A549 (cell line): Measurements from ENCODE around the gene SLC39A11. TPM values are rescaled to one million over a fixed set of nuclear protein-coding genes. Genes with fewer than 3 reads are reported as not detected.

Experiments used
- ATAC-seq, 2 experiments: fragments of 200-7000 bp in 1 of 2; fragments of >200 bp in 1 of 2; cut with Nextera tagmentation in 1 of 2; cut with Tn5 transposase in 1 of 2; 3 replicates each; pipeline versions ENCODE4 v1.8.0 to v1.9.1; 2018 to 2020; ENCODE audit warnings: mild to moderate bottlenecking in 1 of 2, moderate library complexity in 1 of 2
- CTCF ChIA-PET: fragments of 300-600 bp; sonication (Branson Sonifier 250); formaldehyde crosslinking; extraction: SDS; loops from one replicate; lab custom pipeline; 2021; ENCODE audit warnings: antibody characterized with exemption, inconsistent platforms; lab: Yijun Ruan, JAX
- POLR2A ChIA-PET: fragments of 350-600 bp; formaldehyde crosslinking; extraction: SDS; loops from one replicate; lab custom pipeline; 2021; ENCODE audit warnings: antibody characterized with exemption, inconsistent platforms; lab: Yijun Ruan, JAX
- DNase-seq, 2 experiments: peaks; one replicate each; pipeline versions ENCODE4 v3.0.0 to v3.0.0-alpha.2; 2011 to 2016; ENCODE audit warnings: low read depth in 1 of 2, low spot score in 1 of 2
- FAIRE-seq: peaks from 2 replicates; lab custom pipeline; 2011; peaks lifted over from hg19 to GRCh38; lab: Jason Lieb, UNC
- H3K27ac ChIP-seq, 2 experiments: fragments of >200 bp; sonication (Bioruptor Twin); formaldehyde crosslinking; 3 replicates each; pipeline ENCODE4 v1.5.1; 2016 to 2017
- H3K4me1 ChIP-seq: fragments of >200 bp; sonication (Bioruptor Twin); formaldehyde crosslinking; 3 replicates; pipeline ENCODE4 v1.6.1; 2016
- H3K4me2 ChIP-seq: fragments of >200 bp; sonication (Bioruptor Twin); formaldehyde crosslinking; 3 replicates; pipeline ENCODE4 v1.6.1; 2016
- H3K4me3 ChIP-seq: fragments of >200 bp; sonication (Bioruptor Twin); formaldehyde crosslinking; 3 replicates; pipeline ENCODE4 v1.5.1; 2016
- H3K9me3 ChIP-seq: fragments of >200 bp; sonication (Bioruptor Twin); formaldehyde crosslinking; 3 replicates; pipeline ENCODE4 v1.6.1; 2016
- HOXA7 ChIP-seq: fragments of 250-450 bp; sonication (Bioruptor Pico); IDR thresholded peaks from 2 replicates; pipeline ENCODE4 v1.5.0; 2020; ENCODE audit warnings: mild to moderate bottlenecking, moderate library complexity
- KDM1A ChIP-seq: fragments of 200-600 bp; sonication (generic); IDR thresholded peaks from 2 replicates; pipeline ENCODE4 v1.6.1; 2016; ENCODE audit warnings: low read depth, mild to moderate bottlenecking
- MAFK ChIP-seq: fragments of 450-650 bp; IDR thresholded peaks from 2 replicates; pipeline ENCODE4 v1.6.1; 2014; ENCODE audit not compliant: partially characterized antibody
- NFE2L2 ChIP-seq: fragments of 150-350 bp; conservative IDR thresholded peaks from 2 replicates; pipeline ENCODE4 v1.6.1; 2014; ENCODE audit warnings: low read length
- POLR2AphosphoS2 ChIP-seq: conservative IDR thresholded peaks from 2 replicates; pipeline ENCODE4 v1.6.1; 2012; ENCODE audit warnings: low read length, improper control_type of control experiment, inconsistent platforms
- RARB ChIP-seq: fragments of 250-450 bp; sonication (Bioruptor Pico); IDR thresholded peaks from 2 replicates; pipeline ENCODE4 v1.8.0; 2021; ENCODE audit warnings: mild to moderate bottlenecking, moderate library complexity
- RFX5 ChIP-seq: fragments of 450-650 bp; IDR thresholded peaks from 2 replicates; pipeline ENCODE4 v1.7.1; 2014; ENCODE audit warnings: antibody characterized with exemption, mild to moderate bottlenecking, moderate library complexity
- SREBF2 ChIP-seq: fragments of 450-650 bp; IDR thresholded peaks from 2 replicates; pipeline ENCODE4 v1.6.1; 2014; ENCODE audit warnings: mild to moderate bottlenecking, moderate library complexity
- ZC3H11A ChIP-seq: fragments of 450-650 bp; IDR thresholded peaks from 2 replicates; pipeline ENCODE4 v1.6.1; 2014; ENCODE audit warnings: antibody characterized with exemption, mild to moderate bottlenecking
- ZFP36 ChIP-seq: fragments of 450-650 bp; IDR thresholded peaks from 2 replicates; pipeline ENCODE4 v1.6.1; 2014; ENCODE audit warnings: borderline replicate concordance; ENCODE audit not compliant: partially characterized antibody
- WGBS: methylation state at CpG from one replicate; pipeline ENCODE4 v1.1.6; 2017; ENCODE audit errors: missing lambda C conversion rate; 5-methylcytosine and 5-hydroxymethylcytosine counted together
- polyA plus RNA-seq, 4 experiments: library from polyadenylated mRNA; depleted of rRNA in 3 of 4; stranded (reverse); fragments of >200 nt; fragmentation: RNase III in 1 of 4; extraction: RNeasy Plus Mini Kit Qiagen cat#74134 plus additional on column Dnase treatment in 1 of 4; gene quantifications; 2 replicates in 3 of 4; 3 replicates in 1 of 4; pipeline ENCODE4 v1.2.3, GENCODE V29; 2011 to 2017
- TF ChIP-seq, protein P1 (sequence below): IDR thresholded peaks from 2 replicates; pipeline ENCODE4 v1.6.1; 2012
- TF ChIP-seq, protein P2 (sequence below): fragments of 150-350 bp; IDR thresholded peaks from 2 replicates; pipeline ENCODE4 v1.6.1; 2014; ENCODE audit warnings: low read depth, mild to moderate bottlenecking, low read length
- TF ChIP-seq, protein P3 (sequence below): fragments of >200 bp; sonication (Bioruptor Twin); formaldehyde crosslinking; IDR thresholded peaks from 3 replicates; pipeline ENCODE4 v1.5.1; 2016
- TF ChIP-seq, protein P4 (sequence below): fragments of 450-650 bp; IDR thresholded peaks from 2 replicates; pipeline ENCODE4 v1.6.1; 2014; ENCODE audit warnings: antibody characterized with exemption
- TF ChIP-seq, protein P5 (sequence below): fragments of 200-600 bp; sonication (generic); IDR thresholded peaks from 2 replicates; pipeline ENCODE4 v1.6.1; 2016; ENCODE audit warnings: antibody characterized with exemption, mild to moderate bottlenecking, moderate library complexity

SLC39A11 gene
- polyA plus RNA-seq, 2 of the 4 experiments (the other 2 are of a cell fraction): 18.4 to 25.2 TPM

DNA sequence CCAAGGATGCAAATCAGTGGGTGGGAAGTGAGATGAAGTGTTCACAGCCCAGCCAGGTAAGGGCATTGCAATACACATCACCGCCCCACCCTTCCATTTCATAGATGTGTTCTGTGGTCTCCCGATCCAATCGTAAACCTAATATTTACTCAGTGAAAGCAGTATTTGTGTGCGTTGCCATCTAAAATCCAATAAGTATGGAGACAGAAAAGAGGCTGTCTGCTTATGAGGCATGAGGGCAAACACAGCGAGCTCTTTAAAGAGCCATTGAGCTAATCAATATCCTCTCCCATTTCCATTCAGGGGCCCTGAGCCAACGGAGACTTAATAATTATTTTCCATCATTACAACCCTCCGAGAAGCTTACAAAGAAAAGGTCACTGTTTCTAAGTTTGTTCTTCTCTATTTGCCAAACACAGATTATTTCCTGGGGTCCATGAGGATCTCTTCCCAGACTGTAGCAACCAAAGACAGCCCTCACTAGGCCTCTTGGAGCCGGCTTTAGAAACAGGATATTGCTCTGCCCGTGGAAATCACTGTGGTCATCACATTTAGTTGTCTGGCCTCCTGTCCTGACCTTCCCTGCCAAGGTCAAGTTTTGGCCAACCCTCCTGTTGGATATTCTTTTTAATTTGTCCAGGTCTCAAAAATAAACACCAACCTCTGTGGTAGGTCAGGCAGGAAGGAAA, 120.1 kb downstream of the SLC39A11 start:
- Histone ChIP-seq H3K27ac (no peak overlapping the region), H3K4me1 (peaks cover 25% of the 10 kb centered on the region), H3K9me3 (peaks cover 4% of the 10 kb centered on the region; the same call in 1 of the 3 replicates), H3K4me2 (no peak overlapping the region), H3K4me3 (no peak overlapping the region)
- no peak for ATAC-seq
- ChIA-PET POLR2A (no interaction called here), CTCF (interaction anchor here (1.0 to 4.2 kb wide), 3 partner anchors 13 to 184 kb away, joined by 3 to 21 read pairs (median 6); no protein-coding TSS in a partner anchor)
- FAIRE-seq: no peak
- DNase-seq: no peak
- TF ChIP-seq KDM1A: no peak
- TF ChIP-seq MAFK: peak; percentile 29
- no peak for TF ChIP-seq RARB
- no peak for TF ChIP-seq NFE2L2
- WGBS: 88% methylated on average over 9 of the region's 9 CpGs

DNA sequence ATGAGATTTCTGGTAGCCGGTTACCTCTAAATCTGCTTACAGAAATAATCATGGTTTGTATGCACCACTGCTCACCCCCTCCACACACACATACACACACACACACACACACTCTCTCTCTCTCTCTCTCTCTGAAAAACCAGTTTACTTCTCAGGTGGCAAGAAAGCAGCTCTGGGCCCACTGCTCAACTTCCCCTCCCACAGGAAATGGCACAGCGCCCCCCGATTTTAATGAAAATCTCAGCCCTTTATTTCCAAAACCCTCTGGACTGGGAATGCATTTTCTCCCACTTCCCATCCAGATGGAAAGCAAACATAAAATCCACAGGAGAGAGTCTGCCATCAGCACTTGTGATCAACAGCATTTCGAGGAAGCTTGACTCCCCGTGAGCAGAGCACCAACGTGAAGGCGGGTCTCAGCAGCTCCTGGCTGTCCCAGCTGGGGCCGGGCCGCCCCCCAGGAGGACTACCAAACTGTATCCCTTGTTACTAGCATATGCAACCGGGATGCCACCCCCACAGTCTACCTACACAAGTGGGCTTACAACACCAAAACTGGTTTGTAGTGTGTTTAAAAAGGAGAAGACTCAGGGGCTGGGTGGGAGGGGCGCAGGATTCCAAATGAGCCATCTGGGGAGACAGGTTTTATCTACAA, 121.1 kb downstream of the SLC39A11 start:
- TF ChIP-seq, protein P1, sequence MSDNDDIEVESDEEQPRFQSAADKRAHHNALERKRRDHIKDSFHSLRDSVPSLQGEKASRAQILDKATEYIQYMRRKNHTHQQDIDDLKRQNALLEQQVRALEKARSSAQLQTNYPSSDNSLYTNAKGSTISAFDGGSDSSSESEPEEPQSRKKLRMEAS: no peak
- TF ChIP-seq HOXA7 (CRISPR knock-in tag) (no peak), RFX5 (no peak), POLR2AphosphoS2 (no peak), ZFP36 (no peak), SREBF2 (no peak), ZC3H11A (no peak)
- TF ChIP-seq, protein P2, sequence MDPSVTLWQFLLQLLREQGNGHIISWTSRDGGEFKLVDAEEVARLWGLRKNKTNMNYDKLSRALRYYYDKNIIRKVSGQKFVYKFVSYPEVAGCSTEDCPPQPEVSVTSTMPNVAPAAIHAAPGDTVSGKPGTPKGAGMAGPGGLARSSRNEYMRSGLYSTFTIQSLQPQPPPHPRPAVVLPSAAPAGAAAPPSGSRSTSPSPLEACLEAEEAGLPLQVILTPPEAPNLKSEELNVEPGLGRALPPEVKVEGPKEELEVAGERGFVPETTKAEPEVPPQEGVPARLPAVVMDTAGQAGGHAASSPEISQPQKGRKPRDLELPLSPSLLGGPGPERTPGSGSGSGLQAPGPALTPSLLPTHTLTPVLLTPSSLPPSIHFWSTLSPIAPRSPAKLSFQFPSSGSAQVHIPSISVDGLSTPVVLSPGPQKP: no peak
- TF ChIP-seq, protein P3, sequence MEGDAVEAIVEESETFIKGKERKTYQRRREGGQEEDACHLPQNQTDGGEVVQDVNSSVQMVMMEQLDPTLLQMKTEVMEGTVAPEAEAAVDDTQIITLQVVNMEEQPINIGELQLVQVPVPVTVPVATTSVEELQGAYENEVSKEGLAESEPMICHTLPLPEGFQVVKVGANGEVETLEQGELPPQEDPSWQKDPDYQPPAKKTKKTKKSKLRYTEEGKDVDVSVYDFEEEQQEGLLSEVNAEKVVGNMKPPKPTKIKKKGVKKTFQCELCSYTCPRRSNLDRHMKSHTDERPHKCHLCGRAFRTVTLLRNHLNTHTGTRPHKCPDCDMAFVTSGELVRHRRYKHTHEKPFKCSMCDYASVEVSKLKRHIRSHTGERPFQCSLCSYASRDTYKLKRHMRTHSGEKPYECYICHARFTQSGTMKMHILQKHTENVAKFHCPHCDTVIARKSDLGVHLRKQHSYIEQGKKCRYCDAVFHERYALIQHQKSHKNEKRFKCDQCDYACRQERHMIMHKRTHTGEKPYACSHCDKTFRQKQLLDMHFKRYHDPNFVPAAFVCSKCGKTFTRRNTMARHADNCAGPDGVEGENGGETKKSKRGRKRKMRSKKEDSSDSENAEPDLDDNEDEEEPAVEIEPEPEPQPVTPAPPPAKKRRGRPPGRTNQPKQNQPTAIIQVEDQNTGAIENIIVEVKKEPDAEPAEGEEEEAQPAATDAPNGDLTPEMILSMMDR: no peak
- TF ChIP-seq, protein P4, sequence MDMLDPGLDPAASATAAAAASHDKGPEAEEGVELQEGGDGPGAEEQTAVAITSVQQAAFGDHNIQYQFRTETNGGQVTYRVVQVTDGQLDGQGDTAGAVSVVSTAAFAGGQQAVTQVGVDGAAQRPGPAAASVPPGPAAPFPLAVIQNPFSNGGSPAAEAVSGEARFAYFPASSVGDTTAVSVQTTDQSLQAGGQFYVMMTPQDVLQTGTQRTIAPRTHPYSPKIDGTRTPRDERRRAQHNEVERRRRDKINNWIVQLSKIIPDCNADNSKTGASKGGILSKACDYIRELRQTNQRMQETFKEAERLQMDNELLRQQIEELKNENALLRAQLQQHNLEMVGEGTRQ: no peak
- TF ChIP-seq, protein P5, sequence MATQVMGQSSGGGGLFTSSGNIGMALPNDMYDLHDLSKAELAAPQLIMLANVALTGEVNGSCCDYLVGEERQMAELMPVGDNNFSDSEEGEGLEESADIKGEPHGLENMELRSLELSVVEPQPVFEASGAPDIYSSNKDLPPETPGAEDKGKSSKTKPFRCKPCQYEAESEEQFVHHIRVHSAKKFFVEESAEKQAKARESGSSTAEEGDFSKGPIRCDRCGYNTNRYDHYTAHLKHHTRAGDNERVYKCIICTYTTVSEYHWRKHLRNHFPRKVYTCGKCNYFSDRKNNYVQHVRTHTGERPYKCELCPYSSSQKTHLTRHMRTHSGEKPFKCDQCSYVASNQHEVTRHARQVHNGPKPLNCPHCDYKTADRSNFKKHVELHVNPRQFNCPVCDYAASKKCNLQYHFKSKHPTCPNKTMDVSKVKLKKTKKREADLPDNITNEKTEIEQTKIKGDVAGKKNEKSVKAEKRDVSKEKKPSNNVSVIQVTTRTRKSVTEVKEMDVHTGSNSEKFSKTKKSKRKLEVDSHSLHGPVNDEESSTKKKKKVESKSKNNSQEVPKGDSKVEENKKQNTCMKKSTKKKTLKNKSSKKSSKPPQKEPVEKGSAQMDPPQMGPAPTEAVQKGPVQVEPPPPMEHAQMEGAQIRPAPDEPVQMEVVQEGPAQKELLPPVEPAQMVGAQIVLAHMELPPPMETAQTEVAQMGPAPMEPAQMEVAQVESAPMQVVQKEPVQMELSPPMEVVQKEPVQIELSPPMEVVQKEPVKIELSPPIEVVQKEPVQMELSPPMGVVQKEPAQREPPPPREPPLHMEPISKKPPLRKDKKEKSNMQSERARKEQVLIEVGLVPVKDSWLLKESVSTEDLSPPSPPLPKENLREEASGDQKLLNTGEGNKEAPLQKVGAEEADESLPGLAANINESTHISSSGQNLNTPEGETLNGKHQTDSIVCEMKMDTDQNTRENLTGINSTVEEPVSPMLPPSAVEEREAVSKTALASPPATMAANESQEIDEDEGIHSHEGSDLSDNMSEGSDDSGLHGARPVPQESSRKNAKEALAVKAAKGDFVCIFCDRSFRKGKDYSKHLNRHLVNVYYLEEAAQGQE: no peak
- FAIRE-seq (no peak), ATAC-seq (no peak), DNase-seq (no peak)
- Histone ChIP-seq H3K9me3 (peaks cover 4% of the 10 kb centered on the region; the same call in 1 of the 3 replicates), H3K4me1 (peaks cover 14% of the 10 kb centered on the region), H3K4me2 (no peak overlapping the region), H3K27ac (no peak overlapping the region), H3K4me3 (no peak overlapping the region)
- 89% methylated on average over 11 of the region's 11 CpGs for WGBS
- ChIA-PET POLR2A (no interaction called here), CTCF (interaction anchor here (0.7 to 1.6 kb wide), 4 partner anchors 13 to 185 kb away, joined by 3 to 6 read pairs (median 3); no protein-coding TSS in a partner anchor)
